Activated naive CD8-positive, alpha-beta T cell (primary cell): ENCODE results near the gene RPL12.
A peak's percentile ranks its signal among the peaks of the same experiment; 100 is the strongest.

Experiments used
- H3K27ac Mint-ChIP-seq: one replicate; pipeline ENCODE4 v1.8.0; 2021; ENCODE audit warnings: mixed read lengths
- H3K27me3 Mint-ChIP-seq: one replicate; pipeline ENCODE4 v1.8.0; 2021; ENCODE audit warnings: mixed read lengths
- H3K36me3 Mint-ChIP-seq: one replicate; pipeline ENCODE4 v1.8.0; 2021; ENCODE audit warnings: mixed read lengths
- H3K4me1 Mint-ChIP-seq: one replicate; pipeline ENCODE4 v1.8.0; 2021; ENCODE audit warnings: low read depth, mixed read lengths
- H3K4me3 Mint-ChIP-seq: one replicate; pipeline ENCODE4 v1.8.0; 2021; ENCODE audit warnings: mild to moderate bottlenecking, mixed read lengths
- H3K9me3 Mint-ChIP-seq: one replicate; pipeline ENCODE4 v1.8.0; 2021; ENCODE audit warnings: low read depth, mixed read lengths

Gene RPL12

GRCh38 chr9:127450830-127451607 is at the start of gene RPL12, which contains the start of gene LRSAM1:
Gene RPL12 (minus strand): TSS chr9:127451406. CDS start chr9:127451317, 89 bp downstream.
Gene LRSAM1 (plus strand): TSS chr9:127451510. CDS start chr9:127454528, 3,018 bp downstream.
- Mint-ChIP-seq H3K9me3 (no peaks in the 10 kb centered on the region), H3K27me3 (no peaks in the 10 kb centered on the region), H3K4me1 (peaks cover 38% of the 10 kb centered on the region), H3K4me3 (peak within 1 kb of the TSS; percentile 96), H3K27ac (peak within 1 kb of the TSS; percentile 97), H3K36me3 (peaks cover 27% of the 10 kb centered on the region)

GRCh38 chr9:127500862-127501261 is 49.7 kb upstream of the RPL12 start:
- Mint-ChIP-seq H3K4me3 (no peak overlapping the region), H3K9me3 (no peaks in the 10 kb centered on the region), H3K27ac (no peak overlapping the region), H3K4me1 (no peaks in the 10 kb centered on the region), H3K27me3 (no peaks in the 10 kb centered on the region), H3K36me3 (peaks cover 4% of the 10 kb centered on the region)

GRCh38 chr9:127500399-127500798 is 49.2 kb upstream of the RPL12 start:
- H3K36me3 Mint-ChIP-seq: peaks cover 4% of the 10 kb centered on the region
- no peak overlapping the region for H3K27ac Mint-ChIP-seq
- no peaks in the 10 kb centered on the region for H3K9me3 Mint-ChIP-seq
- H3K27me3 Mint-ChIP-seq: no peaks in the 10 kb centered on the region
- H3K4me3 Mint-ChIP-seq: no peak overlapping the region
- no peaks in the 10 kb centered on the region for H3K4me1 Mint-ChIP-seq

GRCh38 chr9:127498298-127498697 is 47.1 kb upstream of the RPL12 start:
- Mint-ChIP-seq H3K27ac (no peak overlapping the region), H3K4me3 (no peak overlapping the region), H3K9me3 (no peaks in the 10 kb centered on the region), H3K36me3 (peaks cover 4% of the 10 kb centered on the region), H3K27me3 (no peaks in the 10 kb centered on the region), H3K4me1 (no peaks in the 10 kb centered on the region)

- Mint-ChIP-seq H3K4me3 (no peak overlapping the region), H3K27ac (no peak overlapping the region), H3K9me3 (no peaks in the 10 kb centered on the region), H3K36me3 (peaks cover 4% of the 10 kb centered on the region), H3K27me3 (no peaks in the 10 kb centered on the region), H3K4me1 (no peaks in the 10 kb centered on the region)
Measured at GRCh38 chr9:127497656-127498290, 46.6 kb upstream of the RPL12 start.

GRCh38 chr9:127496974-127497373 is 45.8 kb upstream of the RPL12 start:
- Mint-ChIP-seq H3K27me3 (no peaks in the 10 kb centered on the region), H3K9me3 (no peaks in the 10 kb centered on the region), H3K36me3 (peaks cover 4% of the 10 kb centered on the region), H3K4me3 (no peak overlapping the region), H3K27ac (no peak overlapping the region), H3K4me1 (no peaks in the 10 kb centered on the region)

- Mint-ChIP-seq H3K9me3 (no peaks in the 10 kb centered on the region), H3K36me3 (peaks cover 4% of the 10 kb centered on the region), H3K4me1 (no peaks in the 10 kb centered on the region), H3K27ac (no peak overlapping the region), H3K27me3 (no peaks in the 10 kb centered on the region), H3K4me3 (no peak overlapping the region)
Measured at GRCh38 chr9:127495884-127496555, 44.8 kb upstream of the RPL12 start.

GRCh38 chr9:127494304-127494702 is 43.1 kb upstream of the RPL12 start:
- Mint-ChIP-seq H3K4me1 (no peaks in the 10 kb centered on the region), H3K4me3 (no peak overlapping the region), H3K27me3 (no peaks in the 10 kb centered on the region), H3K36me3 (peaks cover 4% of the 10 kb centered on the region), H3K27ac (no peak overlapping the region), H3K9me3 (no peaks in the 10 kb centered on the region)

GRCh38 chr9:127493592-127494303 is 42.5 kb upstream of the RPL12 start:
- Mint-ChIP-seq H3K27me3 (no peaks in the 10 kb centered on the region), H3K4me3 (no peak overlapping the region), H3K4me1 (no peaks in the 10 kb centered on the region), H3K36me3 (peaks cover 4% of the 10 kb centered on the region), H3K27ac (no peak overlapping the region), H3K9me3 (no peaks in the 10 kb centered on the region)

- H3K27ac Mint-ChIP-seq: no peak overlapping the region
- H3K4me1 Mint-ChIP-seq: no peaks in the 10 kb centered on the region
- no peaks in the 10 kb centered on the region for H3K9me3 Mint-ChIP-seq
- H3K4me3 Mint-ChIP-seq: no peak overlapping the region
- H3K36me3 Mint-ChIP-seq: peaks cover 4% of the 10 kb centered on the region
- H3K27me3 Mint-ChIP-seq: no peaks in the 10 kb centered on the region
Measured at GRCh38 chr9:127492616-127493015, 41.4 kb upstream of the RPL12 start.

GRCh38 chr9:127491516-127491915 is 40.3 kb upstream of the RPL12 start:
- H3K27ac Mint-ChIP-seq: no peak overlapping the region
- H3K36me3 Mint-ChIP-seq: peaks cover 4% of the 10 kb centered on the region
- H3K4me1 Mint-ChIP-seq: no peaks in the 10 kb centered on the region
- H3K9me3 Mint-ChIP-seq: no peaks in the 10 kb centered on the region
- no peak overlapping the region for H3K4me3 Mint-ChIP-seq
- H3K27me3 Mint-ChIP-seq: no peaks in the 10 kb centered on the region

GRCh38 chr9:127490535-127491230 is 39.5 kb upstream of the RPL12 start:
- Mint-ChIP-seq H3K36me3 (no peaks in the 10 kb centered on the region), H3K27me3 (no peaks in the 10 kb centered on the region), H3K27ac (no peak overlapping the region), H3K4me1 (no peaks in the 10 kb centered on the region), H3K9me3 (no peaks in the 10 kb centered on the region), H3K4me3 (no peak overlapping the region)

GRCh38 chr9:127489471-127490115 is 38.4 kb upstream of the RPL12 start:
- H3K36me3 Mint-ChIP-seq: no peaks in the 10 kb centered on the region
- H3K27ac Mint-ChIP-seq: no peak overlapping the region
- no peaks in the 10 kb centered on the region for H3K4me1 Mint-ChIP-seq
- no peak overlapping the region for H3K4me3 Mint-ChIP-seq
- H3K9me3 Mint-ChIP-seq: no peaks in the 10 kb centered on the region
- H3K27me3 Mint-ChIP-seq: no peaks in the 10 kb centered on the region

- no peak overlapping the region for H3K4me3 Mint-ChIP-seq
Measured at GRCh38 chr9:127488946-127489345, 37.7 kb upstream of the RPL12 start.

More at GRCh38 chr9:127488946-127489345, 37.7 kb upstream of the RPL12 start:
- Mint-ChIP-seq H3K27ac (no peak overlapping the region), H3K4me1 (no peaks in the 10 kb centered on the region), H3K9me3 (no peaks in the 10 kb centered on the region), H3K27me3 (no peaks in the 10 kb centered on the region), H3K36me3 (no peaks in the 10 kb centered on the region)
